ENCODE results near the gene CMBL. TPM values are rescaled to one million over a fixed set of nuclear protein-coding genes. Genes with fewer than 3 reads are reported as not detected.
"Not testable (repeated sequence)": the region's sequence is repeated elsewhere in the genome, so short reads cannot be mapped to it uniquely, and the experiment has no call there.

CMBL gene
- polyA plus RNA-seq, 1 experiment: 43.0 TPM

- TF ChIP-seq, protein P1, sequence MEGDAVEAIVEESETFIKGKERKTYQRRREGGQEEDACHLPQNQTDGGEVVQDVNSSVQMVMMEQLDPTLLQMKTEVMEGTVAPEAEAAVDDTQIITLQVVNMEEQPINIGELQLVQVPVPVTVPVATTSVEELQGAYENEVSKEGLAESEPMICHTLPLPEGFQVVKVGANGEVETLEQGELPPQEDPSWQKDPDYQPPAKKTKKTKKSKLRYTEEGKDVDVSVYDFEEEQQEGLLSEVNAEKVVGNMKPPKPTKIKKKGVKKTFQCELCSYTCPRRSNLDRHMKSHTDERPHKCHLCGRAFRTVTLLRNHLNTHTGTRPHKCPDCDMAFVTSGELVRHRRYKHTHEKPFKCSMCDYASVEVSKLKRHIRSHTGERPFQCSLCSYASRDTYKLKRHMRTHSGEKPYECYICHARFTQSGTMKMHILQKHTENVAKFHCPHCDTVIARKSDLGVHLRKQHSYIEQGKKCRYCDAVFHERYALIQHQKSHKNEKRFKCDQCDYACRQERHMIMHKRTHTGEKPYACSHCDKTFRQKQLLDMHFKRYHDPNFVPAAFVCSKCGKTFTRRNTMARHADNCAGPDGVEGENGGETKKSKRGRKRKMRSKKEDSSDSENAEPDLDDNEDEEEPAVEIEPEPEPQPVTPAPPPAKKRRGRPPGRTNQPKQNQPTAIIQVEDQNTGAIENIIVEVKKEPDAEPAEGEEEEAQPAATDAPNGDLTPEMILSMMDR (IDR thresholded peaks at IDR 0.05; ENCODE audit: low read depth, low read length): no peak
- CTCF ChIA-PET: no interaction called here
- no peak overlapping the region for H3K4me3 ChIP-seq (ENCODE audit: low read depth, low read length)
- no peak overlapping the region for H3K27ac ChIP-seq (ENCODE audit: low read depth, low read length)
- H3K9me3 ChIP-seq (ENCODE audit: control insufficient read depth, insufficient read depth, low read length): no peaks in the 10 kb centered on the region; the same call in 1 of the 2 replicates
- no peak for DNase-seq (ENCODE audit: low read depth, low spot score)
- H3K27me3 ChIP-seq (ENCODE audit: control insufficient read depth, insufficient read depth, low read length): no peaks in the 10 kb centered on the region
- POLR2A ChIA-PET: no interaction called here
Observed at GRCh38 chr5:10315824-10316509, 8.3 kb upstream of the CMBL start.

GRCh38 chr5:10315201-10315600 is 7.5 kb upstream of the CMBL start:
- no peak for DNase-seq (ENCODE audit: low read depth, low spot score)
- ChIA-PET CTCF (no interaction called here), POLR2A (no interaction called here)
- Histone ChIP-seq H3K4me3 (ENCODE audit: low read depth, low read length) (no peak overlapping the region), H3K9me3 (ENCODE audit: control insufficient read depth, insufficient read depth, low read length) (no peaks in the 10 kb centered on the region; the same call in 1 of the 2 replicates), H3K27ac (ENCODE audit: low read depth, low read length) (no peak overlapping the region), H3K27me3 (ENCODE audit: control insufficient read depth, insufficient read depth, low read length) (no peaks in the 10 kb centered on the region)
- TF ChIP-seq, protein P1 (IDR thresholded peaks at IDR 0.05; ENCODE audit: low read depth, low read length): no peak

- H3K9me3 ChIP-seq (ENCODE audit: control insufficient read depth, insufficient read depth, low read length): no peaks in the 10 kb centered on the region; the same call in 1 of the 2 replicates
- POLR2A ChIA-PET: interaction anchor here (1.2 kb wide), 1 partner anchor 42 kb away, joined by 3 read pairs; the partner anchor contains the start of gene MARCHF6
- H3K27me3 ChIP-seq (ENCODE audit: control insufficient read depth, insufficient read depth, low read length): no peaks in the 10 kb centered on the region
- DNase-seq (ENCODE audit: low read depth, low spot score): no peak
- TF ChIP-seq, protein P1 (IDR thresholded peaks at IDR 0.05; ENCODE audit: low read depth, low read length): no peak
- CTCF ChIA-PET: interaction anchor here (0.7 kb wide), 1 partner anchor 21 kb away, joined by 4 read pairs; no protein-coding TSS in a partner anchor
- H3K4me3 ChIP-seq (ENCODE audit: low read depth, low read length): no peak overlapping the region
- H3K27ac ChIP-seq (ENCODE audit: low read depth, low read length): no peak overlapping the region
Observed at GRCh38 chr5:10311595-10312425, 4.1 kb upstream of the CMBL start.

GRCh38 chr5:10310835-10311570 is 3.3 kb upstream of the CMBL start:
- not testable (repeated sequence) for H3K27ac ChIP-seq (ENCODE audit: low read depth, low read length); H3K9me3 ChIP-seq (ENCODE audit: control insufficient read depth, insufficient read depth, low read length); H3K4me3 ChIP-seq (ENCODE audit: low read depth, low read length); H3K27me3 ChIP-seq (ENCODE audit: control insufficient read depth, insufficient read depth, low read length); DNase-seq (ENCODE audit: low read depth, low spot score)
- ChIA-PET CTCF (interaction anchor here (0.7 kb wide), 1 partner anchor 20 kb away, joined by 4 read pairs; no protein-coding TSS in a partner anchor), POLR2A (interaction anchor here (1.2 kb wide), 1 partner anchor 43 kb away, joined by 3 read pairs; the partner anchor contains the start of gene MARCHF6)

DNA sequence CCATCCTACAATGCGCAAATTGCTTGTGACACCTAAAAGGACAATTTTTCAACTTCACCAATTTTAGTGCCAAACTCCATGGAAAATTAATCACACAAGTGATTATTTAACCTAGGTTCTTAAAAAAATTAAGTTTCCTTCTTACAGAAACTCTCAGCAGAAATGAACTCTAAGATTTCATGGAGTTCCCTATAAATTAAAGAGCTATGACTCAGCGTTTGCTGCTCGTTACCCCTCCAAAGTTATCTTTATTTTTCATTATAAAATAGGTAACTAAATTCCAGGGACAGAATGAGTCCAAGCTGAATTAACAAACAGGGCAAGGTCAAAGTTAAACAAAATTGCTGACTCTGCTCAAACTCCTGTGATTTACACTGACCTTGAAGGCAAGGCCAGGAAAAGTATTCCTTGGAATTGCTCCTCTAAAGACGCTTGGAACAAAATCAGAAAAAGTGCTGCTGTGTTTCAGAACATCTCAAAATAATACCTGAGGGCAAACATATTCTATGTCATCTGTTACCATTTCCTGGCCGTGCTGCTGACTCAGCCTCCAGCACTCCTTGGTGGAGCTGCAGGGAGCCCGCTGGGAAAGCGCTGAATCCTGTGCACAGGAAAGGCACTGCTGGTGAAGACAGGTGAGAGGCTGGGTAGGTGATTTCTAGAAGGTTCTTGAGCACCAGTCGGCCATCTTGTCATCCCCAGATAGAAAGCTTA is 2.5 kb upstream of the CMBL start:
- Histone ChIP-seq H3K27ac (ENCODE audit: low read depth, low read length) (no peak overlapping the region), H3K27me3 (ENCODE audit: control insufficient read depth, insufficient read depth, low read length) (no peaks in the 10 kb centered on the region), H3K9me3 (ENCODE audit: control insufficient read depth, insufficient read depth, low read length) (no peaks in the 10 kb centered on the region), H3K4me3 (ENCODE audit: low read depth, low read length) (no peak overlapping the region)
- POLR2A ChIA-PET: interaction anchor here (1.2 kb wide), 1 partner anchor 44 kb away, joined by 3 read pairs; the partner anchor contains the start of gene MARCHF6
- DNase-seq (ENCODE audit: low read depth, low spot score): no peak
- TF ChIP-seq, protein P1 (IDR thresholded peaks at IDR 0.05; ENCODE audit: low read depth, low read length): no peak
- CTCF ChIA-PET: no interaction called here

Data from AG04450 (cell line).